SJSA1 (cell line): Measurements from ENCODE around the gene DOLPP1. TPM values are rescaled to one million over a fixed set of nuclear protein-coding genes. Genes with fewer than 3 reads are reported as not detected.
"Not testable (repeated sequence)": the region's sequence is repeated elsewhere in the genome, so short reads cannot be mapped to it uniquely, and the experiment has no call there.

Experiments used
- DNase-seq, 2 experiments: peaks; one replicate each; pipeline ENCODE4 v3.0.0-alpha.2; 2015 to 2020; ENCODE audit warnings: low spot score in 2 of 2, low read depth in 1 of 2
- H3K27ac ChIP-seq: fragments of 250-450 bp; sonication (Bioruptor Pico); 2 replicates; pipeline ENCODE4 v1.5.1; 2020; ENCODE audit warnings: mild to moderate bottlenecking, moderate library complexity
- H3K27me3 ChIP-seq: fragments of 250-450 bp; sonication (Bioruptor Pico); replicated peaks from 2 replicates; pipeline ENCODE4 v1.5.1; 2020; ENCODE audit warnings: mild to moderate bottlenecking, moderate library complexity
- H3K36me3 ChIP-seq: fragments of 250-450 bp; sonication (Bioruptor Pico); 2 replicates; pipeline ENCODE4 v1.5.1; 2020; ENCODE audit warnings: mild to moderate bottlenecking
- H3K4me1 ChIP-seq: fragments of 250-450 bp; sonication (Bioruptor Pico); replicated peaks from 2 replicates; pipeline ENCODE4 v1.6.1; 2021; ENCODE audit warnings: mild to moderate bottlenecking
- H3K4me3 ChIP-seq: fragments of 250-450 bp; sonication (Bioruptor Pico); 2 replicates; pipeline ENCODE4 v1.5.1; 2020; ENCODE audit warnings: mild to moderate bottlenecking
- H3K9me3 ChIP-seq: fragments of 250-450 bp; sonication (Bioruptor Pico); replicated peaks from 2 replicates; pipeline ENCODE4 v1.5.1; 2020; ENCODE audit warnings: mild to moderate bottlenecking
- total RNA-seq: library from RNA; depleted of rRNA; stranded (reverse); fragments of >200 nt; shearing (Covaris generic); gene quantifications from 2 replicates; pipeline ENCODE4 v1.2.3, GENCODE V29; 2014

Gene DOLPP1
- total RNA-seq, 1 experiment from 2014 or later: 24.4 TPM

GRCh38 chr9:129105857-129106694 is 25.2 kb downstream of the DOLPP1 start:
- H3K4me3 ChIP-seq: no peak overlapping the region
- H3K36me3 ChIP-seq: peaks cover 10% of the 10 kb centered on the region
- H3K27me3 ChIP-seq: no peaks in the 10 kb centered on the region
- no peak for DNase-seq
- H3K4me1 ChIP-seq: peaks cover 10% of the 10 kb centered on the region; the same call in 1 of the 2 replicates
- H3K27ac ChIP-seq: no peak overlapping the region
- H3K9me3 ChIP-seq: no peaks in the 10 kb centered on the region

- H3K36me3 ChIP-seq: peaks cover 14% of the 10 kb centered on the region
- no peak for DNase-seq
- no peak overlapping the region for H3K4me3 ChIP-seq
- H3K9me3 ChIP-seq: no peaks in the 10 kb centered on the region
- no peak overlapping the region for H3K27ac ChIP-seq
- H3K4me1 ChIP-seq: peaks cover 16% of the 10 kb centered on the region
- no peaks in the 10 kb centered on the region for H3K27me3 ChIP-seq
Measured at GRCh38 chr9:129107651-129108050, 26.7 kb downstream of the DOLPP1 start.

GRCh38 chr9:129108083-129108804 is 27.3 kb downstream of the DOLPP1 start:
- Histone ChIP-seq H3K27me3 (no peaks in the 10 kb centered on the region), H3K36me3 (peaks cover 16% of the 10 kb centered on the region), H3K27ac (no peak overlapping the region), H3K4me1 (peaks cover 16% of the 10 kb centered on the region), H3K9me3 (no peaks in the 10 kb centered on the region), H3K4me3 (no peak overlapping the region)
- no peak for DNase-seq

GRCh38 chr9:129108805-129109536 is 28.1 kb downstream of the DOLPP1 start:
- H3K27ac ChIP-seq: no peak overlapping the region

GRCh38 chr9:129109537-129109903 is 28.6 kb downstream of the DOLPP1 start:
- Histone ChIP-seq H3K9me3 (no peaks in the 10 kb centered on the region), H3K27me3 (no peaks in the 10 kb centered on the region), H3K36me3 (peaks cover 19% of the 10 kb centered on the region), H3K4me3 (no peak overlapping the region), H3K4me1 (peaks cover 16% of the 10 kb centered on the region), H3K27ac (no peak overlapping the region)
- DNase-seq: no peak

More at GRCh38 chr9:129108805-129109536, 28.1 kb downstream of the DOLPP1 start:
- Histone ChIP-seq H3K4me1 (peaks cover 16% of the 10 kb centered on the region), H3K36me3 (peaks cover 19% of the 10 kb centered on the region), H3K4me3 (no peak overlapping the region), H3K27me3 (no peaks in the 10 kb centered on the region), H3K9me3 (no peaks in the 10 kb centered on the region)
- DNase-seq: no peak

- peaks cover 19% of the 10 kb centered on the region for H3K36me3 ChIP-seq
- peak overlapping the region; percentile 42 for H3K27ac ChIP-seq
- H3K4me1 ChIP-seq: peaks cover 16% of the 10 kb centered on the region
- H3K27me3 ChIP-seq: no peaks in the 10 kb centered on the region
- DNase-seq: peak; percentile 59 to 75
- peak overlapping the region; percentile 76 for H3K4me3 ChIP-seq
- no peaks in the 10 kb centered on the region for H3K9me3 ChIP-seq
Measured at GRCh38 chr9:129109952-129110739, 29.2 kb downstream of the DOLPP1 start.

- Histone ChIP-seq H3K4me1 (peaks cover 16% of the 10 kb centered on the region), H3K9me3 (no peaks in the 10 kb centered on the region), H3K36me3 (peaks cover 19% of the 10 kb centered on the region), H3K27me3 (no peaks in the 10 kb centered on the region), H3K4me3 (peak within 1 kb of the TSS; percentile 76), H3K27ac (peak within 1 kb of the TSS; percentile 91)
- peak; percentile 83 to 96 for DNase-seq
Measured at GRCh38 chr9:129110740-129111527, 30.0 kb downstream of the DOLPP1 start, which contains the start of the genes CRAT and PTPA. Gene CRAT (minus strand): TSS chr9:129110793. CDS start chr9:129110509, 284 bp downstream. Gene PTPA (plus strand): TSS chr9:129111415. CDS start chr9:129111601, 186 bp downstream.

- peak in 1 of 2 experiments; percentile 18 for DNase-seq
- peaks cover 16% of the 10 kb centered on the region for H3K4me1 ChIP-seq
- no peaks in the 10 kb centered on the region for H3K27me3 ChIP-seq
- peak overlapping the region; percentile 76 for H3K4me3 ChIP-seq
- H3K9me3 ChIP-seq: no peaks in the 10 kb centered on the region
- H3K36me3 ChIP-seq: peaks cover 19% of the 10 kb centered on the region
- H3K27ac ChIP-seq: peak overlapping the region; percentile 91
Measured at GRCh38 chr9:129111528-129112151, 30.7 kb downstream of the DOLPP1 start.

GRCh38 chr9:129112526-129112925 is 31.6 kb downstream of the DOLPP1 start:
- H3K27ac ChIP-seq, DNase-seq, H3K27me3 ChIP-seq, H3K9me3 ChIP-seq: not testable (repeated sequence)
- Histone ChIP-seq H3K4me1 (peaks cover 16% of the 10 kb centered on the region), H3K36me3 (peaks cover 15% of the 10 kb centered on the region), H3K4me3 (peak overlapping the region; percentile 76)

- H3K36me3 ChIP-seq: peaks cover 12% of the 10 kb centered on the region
Measured at GRCh38 chr9:129113645-129114304, 32.9 kb downstream of the DOLPP1 start.

GRCh38 chr9:129118799-129119198 is 37.9 kb downstream of the DOLPP1 start:
- no peak overlapping the region; the same call in 1 of the 2 replicates for H3K27ac ChIP-seq
- peaks cover 11% of the 10 kb centered on the region for H3K4me1 ChIP-seq
- peak in 1 of 2 experiments; percentile 59 for DNase-seq
- no peak overlapping the region for H3K4me3 ChIP-seq
- H3K27me3 ChIP-seq: no peaks in the 10 kb centered on the region
- no peaks in the 10 kb centered on the region for H3K9me3 ChIP-seq
- peaks cover 24% of the 10 kb centered on the region for H3K36me3 ChIP-seq

More at GRCh38 chr9:129113645-129114304, 32.9 kb downstream of the DOLPP1 start:
- Histone ChIP-seq H3K4me1 (peaks cover 23% of the 10 kb centered on the region), H3K27me3 (no peaks in the 10 kb centered on the region), H3K27ac (no peak overlapping the region), H3K9me3 (no peaks in the 10 kb centered on the region), H3K4me3 (no peak overlapping the region)
- DNase-seq: no peak
